OCI-LY3 (cell line): Measurements from ENCODE around the gene DUSP1.

Experiments used
- CTCF ChIP-seq: fragments of 200-600, 300-600 bp; sonication (generic); IDR thresholded peaks from 2 replicates; pipeline ENCODE4 v1.5.1; 2014; ENCODE audit warnings: antibody characterized with exemption, low read length, low read depth
- EZH2phosphoT487 ChIP-seq: fragments of 200-600 bp; shearing (Covaris generic); IDR thresholded peaks from 2 replicates; pipeline ENCODE4 v1.6.1; 2018; ENCODE audit warnings: antibody characterized with exemption, mixed run types, low read depth

GRCh38 chr5:172719211-172719610 lies 51.8 kb downstream of the DUSP1 start:
- TF ChIP-seq CTCF = no peak
- TF ChIP-seq EZH2phosphoT487 = no peak
